GM19035 (cell line): ENCODE results near the gene GPC6.

ENCODE experiments used
- ATAC-seq: cut with Tn5 transposase; IDR thresholded peaks from one replicate; pipeline ENCODE4 v1.9.1; 2021; ENCODE audit not compliant: unreplicated experiment

The GPC6 gene

DNA sequence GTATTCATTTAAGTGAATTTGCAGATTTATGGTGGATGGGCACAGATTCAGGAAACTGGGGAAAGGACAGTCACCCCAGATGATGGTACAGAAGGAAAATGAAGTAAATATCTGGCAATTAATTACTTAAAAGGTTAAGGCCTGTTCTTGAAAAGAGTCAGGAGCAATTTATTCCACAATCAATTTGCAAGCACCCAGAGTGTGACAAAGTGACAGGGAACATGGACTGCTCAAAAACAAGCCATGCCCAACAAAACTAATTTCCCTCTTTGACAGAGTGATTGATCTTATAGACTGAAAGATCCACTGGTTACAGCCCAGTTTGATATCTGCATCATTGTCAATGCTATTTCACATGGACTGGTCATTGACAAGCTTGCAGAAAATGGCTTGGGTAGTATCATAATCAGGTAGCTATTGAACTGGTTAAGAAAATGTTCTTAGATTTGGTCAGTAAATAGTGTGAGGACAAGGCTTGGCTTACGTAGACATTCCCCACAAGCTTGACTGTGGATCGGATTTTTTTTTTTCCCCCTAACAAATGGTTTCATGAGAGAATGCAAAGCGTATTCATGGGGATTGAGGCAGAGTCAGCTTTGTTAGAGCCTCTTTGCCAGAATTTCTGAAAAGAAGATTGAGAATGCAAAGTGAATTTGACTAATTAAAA, 584.6 kb downstream of the GPC6 start:
- ATAC-seq = no peak

DNA sequence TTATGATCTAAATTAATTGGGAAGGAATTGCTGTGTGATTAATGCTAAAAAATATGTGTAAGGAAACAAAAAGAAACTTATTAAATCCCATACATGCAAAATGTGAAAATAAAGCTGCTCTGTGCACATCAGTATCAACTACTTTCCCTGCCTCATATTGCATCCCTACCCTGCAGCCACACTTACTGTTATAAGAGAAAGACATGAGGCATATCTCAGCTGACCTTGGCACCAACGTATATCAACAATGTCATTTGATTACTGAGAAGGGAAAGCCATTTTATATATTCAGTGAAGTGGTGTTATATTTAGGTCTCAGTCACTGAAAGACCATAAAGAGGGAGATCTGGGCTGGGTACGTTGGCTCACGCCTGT, 585.1 kb downstream of the GPC6 start:
- ATAC-seq = no peak

DNA sequence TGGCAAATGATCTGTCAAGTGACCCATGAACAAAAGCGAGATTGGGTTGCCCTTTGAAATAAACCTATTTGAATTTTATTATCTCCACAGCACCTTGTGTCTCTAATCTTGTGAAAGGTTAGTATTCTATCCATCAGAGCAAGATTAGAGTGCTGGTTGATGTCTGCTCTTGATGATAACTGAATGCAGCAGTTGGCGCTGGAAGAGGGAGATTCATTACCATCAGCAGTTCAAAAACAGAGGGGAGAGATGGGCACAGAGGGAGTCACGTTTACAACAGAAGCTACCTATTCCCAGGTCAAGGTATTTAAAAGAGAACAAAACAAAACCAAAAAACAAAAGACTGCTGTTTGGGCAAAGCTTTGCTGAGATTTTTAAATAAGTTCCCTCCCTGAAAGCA, 588.1 kb downstream of the GPC6 start:
- no peak for ATAC-seq

DNA sequence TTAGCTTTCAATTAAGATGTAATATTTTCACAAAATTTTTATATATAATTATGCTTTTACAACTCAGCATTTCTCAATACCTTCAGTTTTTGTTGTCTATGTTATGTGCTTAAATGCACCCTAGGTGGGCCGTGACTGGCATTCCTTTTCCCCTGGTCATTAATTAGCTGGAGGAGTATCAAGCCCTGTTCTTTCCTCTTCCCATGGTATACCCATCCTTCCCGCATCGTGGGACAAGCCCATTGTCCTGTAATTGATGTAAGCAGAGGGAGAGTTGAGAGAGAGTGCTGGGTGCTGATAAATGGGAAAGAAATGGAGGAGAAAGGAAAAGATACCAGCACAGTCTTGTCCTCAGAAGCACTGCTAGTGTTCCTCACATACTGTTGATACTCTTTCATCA, 591.7 kb downstream of the GPC6 start:
- no peak for ATAC-seq

DNA sequence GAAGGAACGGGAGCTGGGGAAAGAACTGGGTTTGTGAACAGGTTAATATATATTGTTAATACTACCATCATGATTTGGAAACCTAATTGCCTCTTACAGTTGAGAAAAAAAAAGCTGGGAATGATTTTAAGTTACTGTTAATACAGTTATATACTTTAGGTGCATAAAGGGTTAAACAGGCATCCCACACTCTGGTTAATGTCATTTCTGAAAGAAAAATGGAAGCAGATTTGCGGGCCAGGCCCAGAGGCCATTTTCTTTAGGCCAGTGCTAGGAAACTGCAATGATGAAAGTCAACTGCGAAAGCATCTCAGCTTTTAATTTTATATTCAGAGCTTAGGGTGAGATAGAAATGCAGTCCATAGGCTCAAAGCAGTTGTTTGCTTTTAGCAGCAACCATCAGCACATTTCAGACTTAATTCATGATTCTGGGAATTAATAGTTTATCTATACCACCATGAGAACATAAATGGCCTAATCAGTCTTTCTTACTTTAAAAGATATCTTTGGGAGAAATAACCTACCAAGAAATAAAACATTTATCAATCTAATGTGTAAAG, 592.8 kb downstream of the GPC6 start:
- ATAC-seq = no peak

DNA sequence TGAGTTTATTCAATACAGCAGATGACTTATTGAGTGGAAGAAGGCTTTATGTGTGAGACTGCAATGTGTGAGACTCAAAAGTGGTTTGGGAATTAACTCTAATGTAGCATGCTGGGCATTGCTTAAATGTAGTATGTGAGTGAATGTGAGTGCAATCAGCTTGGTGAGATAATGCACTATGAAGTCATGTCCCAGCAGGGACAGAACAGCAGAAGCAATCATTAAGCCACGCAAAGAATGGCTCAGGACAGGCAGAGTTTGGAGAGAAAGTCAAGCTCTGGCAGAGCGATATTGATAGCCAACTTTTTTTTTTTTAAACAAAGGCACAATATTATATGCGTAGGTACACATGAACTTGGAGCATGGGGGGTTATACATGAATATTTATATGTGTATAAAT, 597.7 kb downstream of the GPC6 start:
- ATAC-seq = no peak

DNA sequence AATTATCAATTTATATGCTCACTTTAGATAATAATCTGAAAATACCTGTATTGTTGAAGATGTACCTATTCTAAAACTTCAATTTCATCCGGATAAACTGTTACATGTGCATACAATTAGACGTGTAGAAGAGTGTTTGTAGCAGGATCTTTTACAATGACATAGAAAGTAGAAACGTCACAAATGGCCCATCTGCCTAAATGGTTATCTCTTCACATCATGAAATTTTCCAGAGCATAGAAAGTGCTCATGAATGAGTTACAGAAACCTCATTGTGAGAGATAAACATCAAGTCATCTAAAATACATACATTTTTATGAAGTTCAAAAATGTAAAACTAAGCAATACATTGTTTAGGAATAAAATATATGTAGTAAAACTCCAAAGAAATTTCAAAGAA, 607.4 kb downstream of the GPC6 start:
- no peak for ATAC-seq

DNA sequence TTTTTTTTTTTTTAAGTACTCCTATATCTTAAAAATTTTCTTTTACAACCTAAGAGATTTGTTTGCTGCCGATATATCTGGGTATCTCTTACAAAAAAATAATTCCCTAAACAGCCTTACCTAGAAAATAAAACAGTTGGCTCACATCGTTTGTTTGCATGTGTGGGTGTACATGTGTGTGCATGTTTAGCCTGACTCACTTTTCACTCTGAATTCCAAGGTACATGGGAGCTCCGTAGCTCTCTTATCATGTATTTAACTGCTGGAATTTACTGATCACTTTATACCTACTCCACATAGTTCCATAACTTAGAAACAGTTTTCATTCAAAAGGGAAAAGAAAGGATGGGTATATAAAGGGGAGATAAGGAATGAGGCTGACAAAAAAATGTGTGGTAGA, 616.5 kb downstream of the GPC6 start:
- no peak for ATAC-seq

DNA sequence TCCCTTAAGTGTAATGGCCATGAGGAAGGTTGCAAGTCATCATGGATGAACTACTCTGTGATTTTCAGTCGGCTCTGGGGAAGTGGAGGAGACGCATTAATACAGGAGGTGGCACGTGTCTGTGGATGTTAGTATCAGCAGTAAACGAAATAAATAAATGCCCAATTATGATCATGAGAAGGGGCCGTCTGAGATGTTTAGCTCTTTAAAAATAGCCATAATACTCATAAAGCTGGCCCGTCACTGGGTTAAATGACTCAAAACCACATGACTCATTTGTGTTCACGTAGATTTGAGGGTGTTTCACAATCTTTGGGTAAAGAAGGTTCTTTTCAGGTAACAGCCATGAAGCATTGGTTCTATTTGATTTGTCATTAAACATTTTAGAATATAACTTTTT, 620.6 kb downstream of the GPC6 start:
- ATAC-seq = no peak

DNA sequence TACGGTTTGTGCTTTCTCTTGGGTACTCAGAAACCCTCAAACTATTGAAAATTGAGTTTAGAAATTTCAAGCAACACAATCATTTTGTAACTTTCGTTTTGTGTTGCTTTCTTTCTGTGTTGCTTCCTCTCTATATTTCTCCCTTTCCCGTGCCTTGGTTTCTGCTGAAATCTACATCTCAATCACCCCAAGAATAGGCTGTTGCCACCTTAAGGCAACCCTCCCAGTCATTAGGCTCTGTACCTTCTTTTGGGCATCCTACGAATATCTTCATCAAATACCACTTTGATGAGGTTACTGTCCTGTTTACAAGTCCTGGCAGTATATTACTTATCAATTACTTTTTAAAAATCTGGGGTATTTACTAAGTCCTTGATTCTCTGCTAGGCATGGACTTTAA, 621.6 kb downstream of the GPC6 start:
- ATAC-seq = no peak

DNA sequence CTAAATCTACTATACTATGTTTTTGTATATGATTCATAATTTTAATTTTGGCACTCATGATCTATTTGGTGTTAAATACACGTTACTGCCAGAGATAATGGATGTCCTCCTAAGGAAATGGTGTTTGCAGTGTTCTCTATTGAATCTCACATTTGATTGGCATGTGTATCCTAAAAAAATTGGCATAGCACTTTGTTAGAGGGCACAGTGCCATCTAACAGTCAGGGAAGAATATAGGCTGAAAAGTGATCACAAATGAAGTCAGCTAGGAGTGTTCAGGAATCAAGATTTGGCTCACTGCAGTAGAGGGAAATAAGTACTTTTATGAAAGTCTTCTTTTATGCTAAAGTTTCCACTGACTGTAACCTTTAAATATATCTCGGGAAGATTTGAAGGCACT, 624.6 kb downstream of the GPC6 start:
- no peak for ATAC-seq

DNA sequence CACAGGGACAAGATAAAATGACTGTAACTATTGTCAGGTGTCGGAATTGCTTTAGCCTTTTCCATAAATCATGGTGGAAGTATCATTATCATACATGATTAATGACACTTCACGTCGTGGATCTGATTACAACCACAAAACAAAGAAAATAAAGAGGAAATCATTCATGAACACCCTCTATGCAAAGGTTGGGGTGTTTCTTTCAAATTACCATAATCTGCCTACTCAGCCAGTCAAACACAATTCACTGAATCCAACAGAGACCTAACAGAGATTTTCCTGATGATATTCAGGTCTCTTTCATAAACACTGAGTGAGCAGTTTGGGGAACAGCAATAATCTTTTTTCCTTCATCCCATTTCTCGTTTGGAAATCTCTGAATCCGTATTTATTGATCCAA, 627.3 kb downstream of the GPC6 start:
- ATAC-seq = no peak

DNA sequence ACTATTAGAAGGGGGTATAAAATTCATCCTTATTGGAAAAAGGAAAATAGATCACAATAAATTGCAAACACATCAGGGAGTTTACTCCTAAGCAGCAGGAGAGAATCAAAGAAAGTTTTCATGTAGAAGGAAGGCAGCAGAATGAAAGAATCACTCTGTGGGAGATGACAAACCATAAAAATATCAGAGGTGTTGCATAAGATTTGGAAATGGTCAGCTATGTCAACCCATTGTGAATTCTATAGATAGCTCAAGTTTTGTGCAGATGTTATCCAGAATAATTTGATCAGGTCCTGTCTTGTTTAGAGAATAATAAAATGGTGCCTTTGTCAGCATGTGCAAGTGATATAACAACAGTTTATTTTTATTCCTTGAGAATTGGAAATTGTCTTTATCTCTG, 630.5 kb downstream of the GPC6 start:
- no peak for ATAC-seq

DNA sequence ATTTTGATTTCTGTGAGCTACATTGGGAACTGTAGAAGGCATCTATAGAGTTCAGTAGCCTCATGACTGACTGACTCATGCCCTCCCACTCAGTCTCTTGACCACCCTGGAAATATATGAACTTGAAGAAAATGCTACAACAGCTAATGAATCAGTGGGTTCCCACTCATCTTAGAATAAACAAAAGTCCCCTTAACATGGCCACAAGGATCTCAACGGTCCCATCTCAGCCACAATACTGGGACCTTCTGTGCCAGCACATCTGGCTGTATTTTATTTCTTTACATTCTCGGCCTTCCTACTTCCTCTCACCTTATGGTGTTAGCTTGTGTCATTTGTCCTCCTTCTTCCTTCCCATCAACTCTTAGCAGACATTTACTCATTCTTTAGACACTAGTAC, 633.1 kb downstream of the GPC6 start:
- ATAC-seq = no peak

DNA sequence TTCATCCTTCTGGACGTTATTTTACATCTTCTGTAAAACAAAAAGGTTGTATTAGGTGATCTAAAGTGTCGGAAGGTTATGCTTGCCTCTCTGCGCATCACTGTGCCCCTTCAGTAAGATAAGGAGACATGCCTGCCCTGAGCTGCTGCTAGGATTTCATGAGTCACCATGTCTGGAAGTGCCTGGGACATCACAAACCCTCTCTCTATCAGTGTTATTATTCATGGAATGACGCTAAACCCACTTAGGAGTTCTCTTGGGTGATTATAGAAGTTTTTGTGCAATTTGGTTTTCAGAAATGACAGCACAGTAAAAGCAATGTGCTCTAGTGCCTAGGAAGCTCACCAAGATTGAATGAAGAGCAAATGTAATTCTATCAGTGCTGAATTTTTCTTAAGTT, 635.2 kb downstream of the GPC6 start:
- ATAC-seq = no peak

DNA sequence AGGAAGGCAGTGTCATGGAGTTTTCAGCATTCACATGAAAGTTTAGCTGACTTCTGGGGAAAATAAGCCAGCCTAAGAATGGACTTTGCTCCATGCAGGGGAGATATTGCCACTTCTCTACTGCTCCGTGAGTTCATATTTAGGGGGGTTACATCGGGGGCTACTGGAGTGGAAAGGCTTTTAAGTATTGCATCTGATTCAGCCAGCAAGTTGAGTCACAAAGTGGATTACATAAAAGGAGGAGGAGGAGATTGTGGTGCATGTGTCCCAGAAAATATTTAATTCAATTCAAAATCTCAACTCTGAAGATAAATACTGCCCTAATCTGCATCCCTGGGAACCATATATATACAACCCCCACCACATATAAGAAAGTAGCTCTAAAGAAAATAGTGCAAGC, 635.7 kb downstream of the GPC6 start:
- ATAC-seq = no peak

DNA sequence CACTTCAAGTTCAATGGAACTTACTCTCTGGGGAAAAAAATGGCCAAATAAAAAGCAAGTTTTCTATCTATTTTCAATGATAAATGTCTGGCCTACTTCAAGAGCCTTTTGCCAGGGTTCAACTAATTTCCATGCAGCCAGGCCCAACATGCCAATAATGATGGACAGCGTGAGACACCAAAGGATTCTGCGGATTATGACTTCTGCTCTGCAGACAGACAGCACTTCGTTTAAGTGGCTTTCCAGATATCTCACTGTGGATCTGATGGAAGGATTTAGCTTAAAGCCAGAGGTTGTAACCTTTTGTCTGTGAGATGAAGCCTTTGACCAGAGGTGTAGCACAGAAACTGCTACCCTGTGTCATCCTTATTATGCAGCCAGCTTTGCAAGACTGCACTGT, 638.6 kb downstream of the GPC6 start:
- no peak for ATAC-seq

DNA sequence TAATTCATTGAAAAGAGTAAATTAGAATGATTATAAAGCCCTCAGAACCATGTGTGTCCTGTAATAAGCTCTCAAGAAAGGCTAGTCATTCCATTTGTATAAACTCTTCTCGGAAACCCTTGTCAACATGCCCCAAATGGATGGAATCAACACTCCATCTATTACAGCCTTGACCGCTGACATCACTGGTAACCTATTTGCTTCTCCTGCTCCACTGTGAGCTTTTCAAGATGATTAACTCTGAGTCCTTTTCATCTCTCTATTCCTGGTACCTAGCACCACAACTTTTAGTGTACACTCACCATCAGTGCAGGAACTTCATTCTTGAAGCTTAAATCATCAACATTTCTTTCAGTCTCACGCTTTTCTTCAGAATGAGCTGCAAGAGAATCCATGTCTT, 640.9 kb downstream of the GPC6 start:
- ATAC-seq = no peak

DNA sequence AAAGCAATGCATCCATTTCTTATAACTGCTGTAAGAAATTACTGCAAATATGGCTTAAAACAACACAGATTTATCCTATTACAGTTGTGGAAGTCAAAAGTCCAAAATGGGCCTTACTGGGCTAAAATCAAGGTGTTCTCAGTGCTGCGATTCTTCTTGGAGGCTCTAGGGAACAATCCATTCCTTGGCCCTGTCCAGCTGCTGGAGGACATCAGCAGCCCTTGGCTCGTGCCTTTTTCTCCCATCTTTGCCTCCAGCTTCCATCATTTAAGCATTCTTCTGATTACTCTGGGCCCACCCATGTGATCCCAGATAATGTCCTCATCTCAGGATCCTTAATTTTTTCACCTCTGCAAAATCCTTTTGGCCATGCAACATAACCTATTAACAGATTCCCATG, 645.8 kb downstream of the GPC6 start:
- ATAC-seq = no peak

DNA sequence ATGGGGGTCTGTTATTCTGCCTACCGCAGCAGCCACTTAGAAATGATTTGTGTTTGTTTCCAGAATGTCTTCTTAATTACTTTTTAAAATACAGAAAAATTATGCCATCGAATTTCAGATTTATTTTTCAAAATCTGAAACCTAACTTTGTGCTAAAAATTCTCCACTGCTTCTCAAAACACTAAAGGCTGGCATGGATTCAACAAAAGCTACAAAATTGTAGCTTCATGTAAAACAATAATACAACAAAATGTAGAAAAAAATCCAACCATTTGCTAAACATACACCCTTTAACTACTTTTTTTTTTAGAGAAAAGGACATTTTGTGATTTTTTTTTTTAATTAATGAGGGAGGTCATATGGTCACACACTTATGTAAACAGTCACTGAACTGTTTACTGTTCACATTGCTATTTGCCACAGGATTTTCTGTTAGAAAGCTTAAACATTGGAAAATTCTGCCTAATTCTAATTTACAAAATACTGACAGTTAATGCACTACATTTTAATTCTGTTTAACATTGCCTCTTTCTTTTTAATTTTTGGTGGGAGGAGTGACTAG, 646.3 kb downstream of the GPC6 start:
- no peak for ATAC-seq

DNA sequence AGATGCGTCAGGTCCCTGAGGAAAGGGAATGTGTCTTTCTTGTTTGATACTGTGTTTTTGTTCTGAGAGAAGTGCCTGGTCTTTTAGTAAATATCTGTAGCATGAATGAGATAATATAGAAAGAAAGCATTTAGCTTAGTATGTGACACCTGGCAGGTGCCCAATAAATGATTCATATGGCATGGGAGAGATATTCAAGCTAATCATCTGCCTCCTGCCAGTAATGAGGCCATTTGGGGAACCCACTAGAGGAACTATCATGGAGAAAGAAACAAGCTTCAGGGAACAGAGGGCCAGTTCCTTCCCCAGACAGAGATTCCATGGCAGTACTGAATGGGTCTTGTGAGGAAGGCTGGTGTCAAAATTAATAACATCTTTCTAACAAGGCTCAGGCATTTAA, 648.9 kb downstream of the GPC6 start:
- no peak for ATAC-seq

DNA sequence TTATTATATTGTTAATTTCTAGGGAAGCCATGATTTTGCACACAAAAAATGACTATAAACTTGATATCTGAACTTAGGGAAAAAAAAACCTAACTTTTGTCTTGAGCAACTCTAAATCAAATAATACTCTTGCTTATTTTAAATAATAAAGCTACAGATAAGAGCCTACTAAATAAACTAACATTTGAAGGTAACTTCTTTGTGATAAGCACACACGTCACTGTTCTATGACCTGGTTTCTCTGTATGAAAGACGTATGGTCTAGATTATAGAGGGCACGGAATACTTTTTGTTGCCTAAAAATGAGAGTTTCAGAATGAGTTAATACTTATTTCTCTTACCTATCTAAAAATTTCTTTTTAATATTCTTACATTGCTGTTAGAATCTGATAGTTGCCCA, 649.6 kb downstream of the GPC6 start:
- no peak for ATAC-seq

DNA sequence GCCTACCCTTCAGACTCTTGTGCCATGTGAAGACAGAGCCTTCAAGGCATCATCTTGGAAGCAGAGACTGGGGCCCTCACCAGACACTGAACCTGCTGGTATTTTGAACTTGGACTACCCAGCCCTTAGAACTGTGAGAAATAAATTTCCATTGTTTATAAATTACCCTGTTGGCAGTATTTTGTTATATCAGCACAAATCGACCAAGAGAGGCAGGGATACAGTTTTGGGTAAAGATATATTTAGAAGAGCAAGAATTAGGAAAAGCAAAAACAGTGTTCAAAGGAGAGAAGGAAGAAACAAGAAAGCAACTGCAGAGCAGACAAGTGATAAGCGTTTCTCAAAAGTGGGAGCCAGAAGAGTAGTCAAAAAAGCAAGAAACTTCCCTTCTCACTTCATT, 652.1 kb downstream of the GPC6 start:
- no peak for ATAC-seq
